Hypothalamus (tissue), 51 donors: ENCODE results near the gene MREG.
A peak's percentile ranks its signal among the peaks of the same experiment; 100 is the strongest.

Experiments used
- DNase-seq, 51 donors: peaks; one replicate each; lab custom pipeline; 2025; lab: John Stamatoyannopoulos, UW

The MREG gene

DNA sequence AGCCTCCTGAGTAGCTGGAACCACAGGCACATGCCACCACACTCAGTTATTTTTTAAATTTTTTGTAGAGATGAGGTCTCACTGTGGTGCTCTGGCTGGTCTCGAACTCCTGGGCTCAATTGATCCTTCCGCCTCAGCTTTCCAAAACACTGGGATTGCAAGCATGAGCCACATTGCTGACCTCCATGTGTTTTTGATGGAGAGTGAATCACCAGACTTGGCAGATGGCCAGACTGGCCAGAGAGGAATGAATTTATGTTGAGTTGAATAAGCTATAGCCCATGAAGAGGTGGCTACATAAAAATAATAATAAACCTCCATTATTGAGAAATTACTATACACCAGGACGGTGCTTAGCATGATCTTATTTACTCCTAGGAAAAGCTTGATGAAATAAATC, 91.5 kb downstream of the MREG start:
- DNase-seq = no peak

DNA sequence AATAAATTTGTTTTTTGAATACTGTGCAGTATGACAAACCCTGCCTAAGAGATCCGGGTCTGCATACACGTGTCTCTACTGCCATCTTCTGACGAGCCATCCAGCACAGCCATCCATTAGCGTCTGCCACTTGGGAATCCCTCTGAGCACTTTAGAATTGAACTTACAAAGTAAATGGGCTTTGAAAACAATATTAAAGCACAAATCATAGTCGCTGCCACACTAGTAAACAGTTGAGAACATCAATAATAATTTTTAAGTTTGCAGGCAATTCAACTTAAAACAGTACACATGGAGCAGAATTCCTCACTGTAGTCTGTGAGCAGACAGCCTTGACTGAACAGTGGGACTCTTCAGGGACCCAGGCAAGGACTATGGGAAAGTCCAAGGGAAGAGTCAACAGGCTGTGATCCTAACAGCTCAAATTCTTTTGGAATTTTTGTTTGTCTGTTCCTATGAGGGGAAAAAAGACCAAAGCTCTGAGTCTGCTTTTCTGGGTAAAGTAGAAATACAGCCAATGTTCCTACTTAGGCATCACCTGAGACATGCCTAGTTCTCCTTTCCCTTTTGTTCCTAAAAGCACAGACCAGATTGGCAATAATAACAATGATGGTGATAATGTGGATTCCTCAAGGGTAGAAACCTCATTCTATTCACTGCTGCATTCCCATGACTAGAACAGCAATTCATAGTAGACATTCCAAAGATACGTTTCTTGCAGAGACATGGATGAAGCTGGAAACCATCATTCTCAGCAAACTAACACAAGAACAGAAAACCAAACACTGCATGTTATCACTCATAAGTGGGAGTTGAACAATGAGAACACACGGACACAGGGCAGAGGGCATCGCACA, 92.9 kb downstream of the MREG start:
- peak in 37 of 51 donors; percentile 3 to 76 (median 33) for DNase-seq

DNA sequence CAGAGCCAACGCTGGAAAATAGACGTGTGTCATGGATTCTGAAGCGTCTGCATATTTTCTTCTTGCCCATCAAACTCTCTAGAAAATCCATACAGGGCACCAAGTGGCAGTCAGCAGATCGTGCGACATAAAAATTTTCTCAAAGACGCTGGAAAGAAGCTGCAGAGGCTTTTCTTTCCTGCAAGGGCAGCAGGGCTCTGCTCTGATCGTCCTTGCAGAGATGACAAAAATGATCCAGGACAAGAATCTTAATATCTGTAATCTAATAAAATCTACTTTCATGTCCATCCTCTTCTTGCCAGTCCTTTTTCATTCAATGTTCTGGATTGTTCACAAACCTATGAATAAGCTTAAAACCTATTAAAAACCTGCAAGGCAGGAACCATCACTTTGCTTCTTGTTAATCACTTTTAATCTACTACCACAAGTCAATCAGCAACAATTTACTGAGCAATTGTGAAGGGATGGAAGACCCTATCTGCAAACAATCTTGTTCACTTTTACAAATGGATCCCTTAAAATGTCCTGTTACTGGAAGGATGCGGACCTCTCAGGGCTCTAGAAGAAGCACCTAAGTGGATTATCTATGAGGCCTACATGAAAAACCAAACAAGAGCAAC, 93.6 kb downstream of the MREG start:
- DNase-seq = no peak

DNA sequence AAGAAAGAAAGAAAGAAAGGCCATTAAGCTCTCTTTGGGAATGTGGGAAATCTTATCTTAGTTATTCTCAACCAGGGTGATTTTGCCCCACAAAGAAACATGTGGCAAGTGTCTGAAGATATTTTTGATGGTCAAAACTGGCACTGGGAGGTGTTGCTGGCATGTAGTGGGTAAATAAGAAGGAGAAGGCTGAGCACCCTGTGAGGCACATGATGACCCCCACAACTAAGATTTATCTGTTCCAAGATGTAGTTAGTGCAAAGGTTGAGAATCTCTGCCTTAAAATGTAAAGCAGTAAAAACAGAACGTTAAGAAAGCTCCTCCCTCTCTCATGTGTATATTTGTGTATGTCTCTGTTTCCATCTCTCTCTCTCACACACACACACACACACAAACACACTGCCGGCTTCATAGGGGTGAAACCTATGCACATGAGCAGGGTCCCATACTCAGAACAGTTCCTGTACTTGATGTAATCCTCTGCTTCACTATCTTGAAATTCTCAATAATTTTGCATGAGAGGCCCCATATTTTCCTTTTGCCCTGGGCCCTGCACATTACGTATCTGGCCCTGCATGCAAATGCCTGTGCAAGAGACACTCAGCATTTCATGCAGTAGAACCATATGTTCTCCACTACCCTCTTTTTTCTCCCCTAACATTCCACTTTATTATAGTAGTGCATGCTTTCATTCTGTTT, 94.3 kb downstream of the MREG start:
- no peak for DNase-seq

DNA sequence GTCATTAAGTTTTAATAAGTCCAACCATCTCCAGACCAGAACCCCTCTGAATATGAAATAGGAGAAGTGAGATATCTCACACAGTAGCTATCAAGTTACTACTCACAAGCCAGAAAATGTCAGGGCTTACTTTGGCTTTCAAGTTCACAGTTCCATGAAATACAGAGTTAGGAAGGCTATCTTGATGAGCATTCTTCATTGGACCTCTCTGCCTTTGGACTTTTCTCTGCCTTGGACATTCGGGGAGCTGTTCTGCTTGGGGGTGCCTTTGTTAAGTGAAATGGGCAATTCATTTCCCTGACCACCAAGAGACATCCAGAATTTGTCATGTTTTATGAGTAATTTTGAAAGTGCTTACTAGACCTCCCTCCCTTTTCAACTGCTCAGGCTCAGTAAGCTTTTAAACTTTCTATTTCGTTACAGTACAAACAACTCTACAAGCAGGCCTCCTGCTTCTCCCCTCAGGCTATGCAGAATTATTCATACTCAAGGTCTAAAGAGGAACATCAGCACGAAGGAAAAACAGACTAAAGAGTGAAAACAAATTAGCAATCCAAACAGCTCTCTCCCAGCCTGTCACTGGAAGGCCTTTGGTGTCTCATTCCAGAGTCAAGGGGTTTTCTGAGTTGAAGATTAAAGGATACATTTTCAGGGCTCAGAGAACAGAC, 95.3 kb downstream of the MREG start:
- DNase-seq = no peak

DNA sequence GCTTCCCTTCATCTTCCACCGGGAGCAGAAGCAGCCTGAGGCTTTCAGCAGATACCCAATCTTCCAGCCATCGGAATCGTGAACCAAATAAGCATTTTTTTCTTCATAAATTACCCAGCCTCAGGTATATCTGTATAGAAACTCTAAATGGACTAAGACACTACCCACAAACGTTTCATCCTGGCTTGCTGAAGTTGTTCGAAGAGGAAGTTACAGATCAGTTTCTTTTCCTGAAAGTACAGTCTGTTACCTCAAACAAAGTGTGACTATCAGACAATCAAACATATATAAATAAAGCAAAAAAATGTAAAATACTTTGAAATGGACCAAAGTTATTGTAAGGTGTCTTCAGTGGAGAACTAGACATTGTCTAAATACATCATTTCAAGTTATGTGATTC, 97.9 kb downstream of the MREG start:
- DNase-seq = no peak

DNA sequence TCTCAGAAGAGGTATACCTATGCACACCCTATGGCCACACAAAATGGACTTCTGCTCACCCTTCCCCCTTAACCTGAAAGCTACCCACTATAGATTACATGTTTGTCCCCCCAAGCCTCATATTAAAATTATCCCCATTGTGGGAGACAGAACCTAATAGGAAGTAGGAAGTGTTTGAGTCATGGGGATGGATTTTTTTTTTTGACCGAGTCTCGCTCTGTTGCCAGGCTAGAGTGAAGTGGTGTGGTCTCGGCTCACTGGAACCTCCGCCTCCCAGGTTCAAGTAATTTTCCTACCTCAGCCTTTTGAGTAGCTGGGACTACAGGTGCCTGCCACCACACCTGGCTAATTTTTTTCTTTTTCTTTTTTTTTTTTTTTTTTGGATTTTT, 98.6 kb downstream of the MREG start:
- no peak for DNase-seq

DNA sequence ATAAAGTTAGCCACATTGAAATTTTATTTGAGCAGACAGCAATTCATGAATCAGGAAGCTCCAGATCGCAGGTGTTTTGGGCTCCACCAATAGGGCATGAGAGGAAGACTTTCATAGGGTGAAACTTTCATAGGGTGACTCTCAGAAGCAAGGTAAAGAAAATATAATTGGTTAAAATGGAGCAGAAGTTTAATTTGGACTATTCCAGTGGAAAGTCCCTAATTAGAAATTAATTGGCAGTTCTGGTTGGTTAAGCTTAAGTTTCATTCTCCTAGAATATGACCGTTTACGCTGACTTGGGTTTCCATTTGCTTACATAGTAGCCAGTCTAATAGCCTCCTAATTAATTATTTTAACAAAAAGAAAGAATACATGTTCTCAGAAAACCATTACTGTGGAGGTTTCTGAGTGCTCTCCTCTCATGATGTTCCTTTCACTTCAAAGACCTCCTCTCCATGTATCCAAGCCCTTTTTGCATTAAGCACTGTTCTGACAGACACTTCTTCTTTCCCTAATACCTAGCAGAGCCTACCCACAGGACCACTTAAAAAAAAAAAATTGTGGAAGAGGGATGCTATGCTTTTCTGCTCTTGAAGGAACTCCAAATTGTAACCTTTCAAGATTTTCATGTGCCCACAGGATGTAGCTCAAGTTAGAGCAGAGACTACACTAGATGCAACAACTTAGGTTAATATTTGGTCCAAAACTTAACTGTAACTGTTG, 99.1 kb downstream of the MREG start:
- DNase-seq = no peak

DNA sequence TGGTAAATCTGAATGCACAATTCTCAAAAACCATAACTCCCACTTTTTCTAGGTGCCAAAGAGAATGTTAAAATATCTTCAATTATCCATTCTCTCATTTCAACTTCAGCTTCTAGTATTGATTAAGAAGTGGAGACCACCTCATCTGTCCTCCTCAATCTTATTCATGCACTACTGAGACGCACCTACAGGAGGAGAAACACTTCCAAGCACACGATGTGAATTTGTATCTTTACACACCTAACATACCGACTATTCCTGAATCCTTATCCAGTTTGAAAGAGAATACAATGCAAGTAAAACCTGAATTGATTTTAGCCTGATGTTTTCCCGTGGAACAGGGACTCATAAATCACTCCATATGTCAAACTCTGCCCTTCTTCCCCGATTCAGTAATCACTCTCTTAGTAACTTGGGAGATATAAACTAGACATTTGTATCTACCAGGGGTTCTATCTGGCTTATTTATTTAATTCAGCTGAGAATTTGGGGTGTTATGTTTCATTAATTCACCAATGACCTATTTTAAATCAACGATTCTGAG, 101.0 kb downstream of the MREG start:
- no peak for DNase-seq

DNA sequence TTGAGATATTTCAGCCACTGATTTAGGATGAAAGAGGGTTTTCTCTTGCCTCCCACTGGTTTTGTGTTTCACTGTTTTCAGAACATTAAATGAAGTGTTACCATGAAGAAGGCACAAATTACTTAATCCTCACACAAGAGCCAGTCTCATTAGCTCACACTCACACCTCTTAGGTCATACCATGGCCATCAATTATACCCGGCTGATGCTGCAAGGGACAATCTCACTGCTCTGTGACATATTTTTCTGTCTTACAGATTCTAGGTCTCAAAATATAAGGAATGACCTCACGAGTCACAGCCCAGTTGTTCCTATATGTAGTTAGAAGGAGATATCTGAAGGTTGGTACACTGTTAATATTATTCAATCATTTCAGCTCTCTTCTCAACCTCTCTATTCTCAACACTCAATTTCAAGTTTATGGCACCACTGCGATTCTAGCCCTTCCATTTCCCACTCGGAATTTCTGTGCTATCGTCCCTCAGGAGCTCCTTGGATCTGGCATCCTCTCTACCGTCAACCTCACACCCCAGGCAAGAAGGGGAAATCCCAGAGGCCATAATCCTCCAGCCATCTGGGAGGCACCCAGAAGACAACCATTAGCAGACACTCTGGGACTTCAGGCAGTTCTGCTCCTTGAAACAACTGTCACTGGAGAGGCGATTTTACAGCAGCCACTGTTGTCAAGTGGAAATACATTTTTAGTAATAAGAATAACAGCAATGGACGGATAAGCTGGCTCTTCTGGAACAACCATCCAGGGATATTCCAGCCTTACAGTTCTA, 101.9 kb downstream of the MREG start:
- DNase-seq = no peak

DNA sequence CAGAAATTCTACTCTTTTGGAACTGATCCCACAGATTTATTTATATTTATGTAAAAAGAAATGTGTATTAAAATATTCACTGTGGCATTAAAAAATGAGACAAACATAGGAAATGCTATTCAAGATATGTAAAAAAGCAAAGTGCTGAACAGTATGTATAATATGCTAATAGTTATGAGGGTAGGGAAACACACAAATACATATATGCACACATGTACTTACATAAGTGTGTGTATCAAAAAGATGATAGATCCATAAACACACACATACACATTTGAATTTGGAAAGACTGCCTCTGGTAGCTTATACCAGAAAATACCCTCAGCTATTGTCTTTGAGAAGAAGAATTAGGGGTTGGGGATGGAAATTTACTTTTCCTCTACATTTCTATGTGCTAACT, 103.2 kb downstream of the MREG start:
- DNase-seq = no peak

DNA sequence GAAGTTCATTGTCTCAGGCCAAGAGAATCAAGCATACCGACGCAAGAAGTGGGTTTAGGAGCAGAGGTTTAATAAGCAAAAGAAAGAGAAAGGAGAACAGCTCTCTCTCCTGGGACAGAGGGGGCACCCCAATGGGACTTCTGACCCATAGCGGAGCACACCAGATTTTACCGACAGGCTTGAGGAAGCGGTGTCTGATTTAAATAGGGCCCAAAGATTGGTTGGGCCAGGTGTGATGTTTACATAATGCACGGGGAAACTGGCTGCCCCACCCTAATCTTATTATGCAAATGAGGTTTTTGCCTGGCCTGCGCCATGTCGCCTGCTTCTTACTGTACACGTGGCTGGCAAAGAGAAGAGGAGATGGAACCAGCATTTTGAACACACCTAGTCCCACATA, 106.2 kb downstream of the MREG start:
- DNase-seq = no peak

DNA sequence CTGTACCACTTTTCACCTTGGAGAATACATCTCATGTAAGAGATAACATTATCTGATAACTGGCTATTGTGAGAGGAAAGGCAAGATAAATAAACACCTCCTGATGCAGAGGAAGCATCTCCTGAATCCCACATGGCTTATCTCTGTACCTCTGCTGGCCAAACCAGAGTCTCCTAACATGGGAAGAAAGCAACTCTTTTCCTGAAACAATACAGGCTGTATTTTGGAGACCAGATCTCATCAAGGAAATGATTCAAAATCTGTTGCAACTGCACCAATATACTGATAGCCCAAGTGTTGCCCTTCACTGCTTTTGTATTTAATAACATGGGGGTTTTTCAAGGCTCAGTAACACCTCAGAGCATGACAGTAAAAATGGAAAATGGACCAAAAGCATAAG, 106.9 kb downstream of the MREG start:
- DNase-seq = no peak

DNA sequence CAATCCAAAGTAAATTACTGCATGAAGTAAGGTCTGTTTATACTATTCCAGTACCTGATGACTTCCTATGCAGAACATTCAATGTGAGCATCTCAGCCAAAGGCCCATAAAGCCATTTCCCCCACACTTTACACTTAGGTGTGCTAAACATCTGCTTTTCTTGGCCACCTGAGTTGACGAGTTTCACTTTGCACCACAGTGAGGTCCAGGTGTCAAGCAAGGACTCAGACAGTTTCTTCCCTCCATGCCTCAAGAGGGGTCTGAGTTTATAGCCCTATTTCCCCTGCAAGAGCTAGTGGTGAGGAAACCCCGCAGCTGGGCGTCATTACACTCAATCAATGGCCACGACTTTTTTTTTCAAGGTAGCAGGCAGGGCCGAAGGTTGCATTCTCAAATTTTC, 107.7 kb downstream of the MREG start:
- DNase-seq = no peak

DNA sequence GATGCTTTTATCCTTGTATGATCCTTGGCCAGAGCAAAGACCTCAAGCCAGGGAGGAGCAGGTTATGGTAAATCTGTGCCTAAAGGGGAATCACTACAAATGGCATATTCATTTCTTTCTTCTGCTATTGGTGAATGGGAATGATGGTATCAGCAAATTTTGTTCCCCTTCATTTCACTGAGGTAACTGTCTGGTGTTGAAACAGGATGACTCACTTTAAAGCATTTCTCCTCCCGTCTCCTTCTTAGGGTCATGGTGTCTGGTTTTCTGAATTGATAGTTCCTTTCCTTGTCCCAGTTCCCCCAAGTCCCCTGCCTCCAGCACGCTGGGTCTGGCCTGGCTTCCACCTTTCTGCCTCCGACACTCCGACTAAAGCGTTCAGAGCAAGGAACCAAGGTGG, 109.2 kb downstream of the MREG start:
- no peak for DNase-seq

DNA sequence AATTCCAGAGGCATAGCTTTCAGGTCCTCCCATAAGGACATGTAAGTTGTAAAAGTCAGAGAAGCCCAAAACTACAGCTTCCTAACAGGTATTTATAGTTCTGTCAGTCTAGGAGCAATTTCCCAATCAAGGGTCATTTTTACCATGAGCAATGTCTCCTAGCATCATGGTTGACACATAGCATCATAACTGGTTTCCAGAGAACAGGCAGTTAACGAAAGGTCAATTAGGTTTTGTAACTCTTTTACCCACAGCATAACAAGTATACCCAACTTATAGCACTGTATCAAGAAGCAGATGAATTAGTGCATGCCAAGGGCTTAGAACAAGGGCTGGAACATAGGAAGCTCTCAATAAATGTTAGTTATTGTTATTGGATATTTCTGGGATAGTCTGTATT, 110.1 kb downstream of the MREG start:
- no peak for DNase-seq

DNA sequence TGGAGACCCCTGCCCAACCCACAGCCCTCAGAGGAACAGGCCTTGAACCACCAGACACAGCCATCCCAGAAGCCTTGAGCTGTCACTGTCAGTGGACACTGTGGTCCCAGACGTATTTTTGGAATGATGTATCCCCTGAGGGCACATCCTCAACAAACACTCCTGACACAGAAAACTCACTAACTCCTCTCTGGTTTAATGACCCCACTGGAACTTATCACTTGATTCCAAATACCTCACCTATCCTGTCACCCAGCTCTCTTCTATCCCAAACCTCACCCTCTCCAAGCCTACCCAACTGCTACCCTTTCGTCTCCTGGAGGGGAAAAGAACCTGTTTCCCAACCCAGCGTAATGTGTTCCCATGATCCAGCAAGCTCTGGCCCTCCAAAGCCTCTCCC, 111.6 kb downstream of the MREG start:
- no peak for DNase-seq

DNA sequence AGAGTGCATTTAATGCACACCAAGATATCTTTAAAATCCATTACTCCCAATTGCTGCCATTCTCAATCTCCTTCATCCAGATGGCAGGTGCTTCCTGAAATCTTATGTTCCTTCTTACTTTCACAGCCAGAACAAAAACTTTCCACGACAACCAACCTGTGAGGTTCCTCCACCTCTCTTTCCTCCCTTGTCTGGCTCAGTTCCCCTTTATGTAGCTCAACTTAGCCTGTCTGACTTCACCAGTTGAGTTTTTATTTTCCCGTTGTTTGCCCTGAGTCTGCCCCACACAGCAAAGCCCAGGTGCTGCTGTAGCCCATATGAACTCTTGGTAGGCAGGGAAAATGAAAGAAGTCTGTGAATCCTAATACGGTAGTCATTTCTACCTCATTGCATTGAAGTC, 112.5 kb downstream of the MREG start:
- no peak for DNase-seq

DNA sequence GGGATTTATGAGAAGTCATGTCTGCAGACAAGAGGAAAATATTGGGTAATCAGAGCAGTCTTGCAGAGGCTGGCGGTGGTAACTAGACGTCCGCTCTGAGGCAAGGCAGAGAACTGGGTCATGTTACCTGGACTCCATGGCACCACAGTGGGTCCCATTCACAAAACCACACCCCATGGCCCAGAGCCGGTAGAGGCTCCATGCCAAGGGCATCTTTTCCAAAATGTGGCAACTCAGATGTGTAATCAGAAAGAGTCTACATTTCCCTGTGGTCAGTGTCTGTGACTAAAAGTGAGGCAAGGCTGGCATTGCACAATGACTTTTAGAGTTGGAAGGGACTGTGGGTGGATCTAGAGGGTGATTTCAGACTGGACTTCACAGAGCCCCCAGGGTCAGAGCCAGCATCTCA, 113.1 kb downstream of the MREG start:
- peak in 1 of 51 donors; percentile 9 for DNase-seq
